HG02970 (cell line): ENCODE measurements around the gene IL1RN.

ENCODE experiments used
- ATAC-seq: cut with Tn5 transposase; IDR thresholded peaks from one replicate; pipeline ENCODE4 v1.9.1; 2021; ENCODE audit warnings: mild to moderate bottlenecking, moderate library complexity, moderate number of reproducible peaks; ENCODE audit not compliant: unreplicated experiment, low FRiP score

IL1RN gene

DNA sequence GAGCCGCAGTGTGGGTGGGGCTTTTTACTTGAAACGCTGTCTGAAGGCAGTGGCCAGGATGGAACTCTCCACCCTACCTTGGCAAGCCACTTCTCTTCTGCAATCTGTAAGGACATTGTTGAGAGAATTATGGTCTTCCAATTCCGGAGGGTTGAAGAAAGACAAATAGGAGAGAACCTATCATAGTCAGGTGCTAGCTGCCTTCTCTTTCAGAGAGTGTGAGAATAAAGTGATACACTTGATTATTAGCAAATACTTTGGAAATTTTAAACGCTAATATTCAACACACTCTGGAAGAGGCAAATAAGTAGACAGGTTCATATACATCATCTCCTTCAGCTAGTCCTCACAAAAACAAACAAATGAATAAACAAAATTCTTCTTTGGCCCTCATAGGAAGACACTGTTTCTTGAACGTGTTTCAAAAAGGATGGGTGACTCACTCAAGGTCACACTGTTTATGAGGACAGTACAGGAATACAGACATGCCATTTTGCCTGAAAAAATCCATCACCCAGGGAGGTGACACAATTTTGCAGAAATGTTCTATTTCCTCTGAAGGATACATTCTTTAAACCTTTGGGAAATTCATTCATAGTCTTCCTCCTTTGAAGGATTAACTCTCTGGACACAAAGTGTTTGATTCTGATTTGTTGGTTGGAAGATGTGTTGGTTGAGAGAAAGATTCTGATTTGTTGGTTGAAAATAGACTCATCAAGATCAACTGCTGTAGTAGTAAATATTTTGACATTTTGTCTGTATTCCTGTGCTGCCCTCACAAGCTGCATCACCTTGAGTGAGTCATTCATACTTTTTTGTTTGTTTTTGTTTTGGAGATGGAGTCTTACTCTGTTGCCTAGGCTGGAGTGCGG is 2.2 kb upstream of the IL1RN start:
- ATAC-seq = no peak

DNA sequence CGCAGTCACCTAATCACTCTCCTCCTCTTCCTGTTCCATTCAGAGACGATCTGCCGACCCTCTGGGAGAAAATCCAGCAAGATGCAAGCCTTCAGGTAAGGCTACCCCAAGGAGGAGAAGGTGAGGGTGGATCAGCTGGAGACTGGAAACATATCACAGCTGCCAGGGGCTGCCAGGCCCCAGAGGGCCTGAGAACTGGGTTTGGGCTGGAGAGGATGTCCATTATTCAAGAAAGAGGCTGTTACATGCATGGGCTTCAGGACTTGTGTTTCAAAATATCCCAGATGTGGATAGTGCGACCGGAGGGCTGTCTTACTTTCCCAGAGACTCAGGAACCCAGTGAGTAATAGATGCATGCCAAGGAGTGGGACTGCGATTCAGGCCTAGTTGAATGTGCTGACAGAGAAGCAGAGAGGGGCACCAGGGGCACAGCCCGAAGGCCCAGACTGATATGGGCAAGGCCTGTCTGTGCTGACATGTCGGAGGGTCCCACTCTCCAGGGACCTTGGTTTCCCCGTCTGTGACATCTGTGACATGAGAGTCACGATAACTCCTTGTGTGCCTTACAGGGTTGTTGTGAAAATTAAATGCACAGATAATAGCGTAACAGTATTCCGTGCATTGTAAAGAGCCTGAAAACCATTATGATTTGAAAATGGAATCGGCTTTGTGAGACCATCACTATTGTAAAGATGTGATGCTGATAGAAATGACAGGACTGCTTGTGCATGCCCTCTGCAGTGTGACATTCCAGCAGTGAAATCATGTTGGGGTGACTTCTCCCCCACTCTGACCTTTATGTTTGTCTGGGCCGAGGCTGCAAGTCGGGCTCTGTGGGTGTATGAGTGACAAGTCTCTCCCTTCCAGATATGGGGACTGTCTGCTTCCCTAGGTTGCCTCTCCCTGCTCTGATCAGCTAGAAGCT is 510 bp downstream of the IL1RN start:
- ATAC-seq = no peak

GRCh38 chr2:113129519-113130078 is 2.2 kb downstream of the IL1RN start:
- no peak for ATAC-seq

DNA sequence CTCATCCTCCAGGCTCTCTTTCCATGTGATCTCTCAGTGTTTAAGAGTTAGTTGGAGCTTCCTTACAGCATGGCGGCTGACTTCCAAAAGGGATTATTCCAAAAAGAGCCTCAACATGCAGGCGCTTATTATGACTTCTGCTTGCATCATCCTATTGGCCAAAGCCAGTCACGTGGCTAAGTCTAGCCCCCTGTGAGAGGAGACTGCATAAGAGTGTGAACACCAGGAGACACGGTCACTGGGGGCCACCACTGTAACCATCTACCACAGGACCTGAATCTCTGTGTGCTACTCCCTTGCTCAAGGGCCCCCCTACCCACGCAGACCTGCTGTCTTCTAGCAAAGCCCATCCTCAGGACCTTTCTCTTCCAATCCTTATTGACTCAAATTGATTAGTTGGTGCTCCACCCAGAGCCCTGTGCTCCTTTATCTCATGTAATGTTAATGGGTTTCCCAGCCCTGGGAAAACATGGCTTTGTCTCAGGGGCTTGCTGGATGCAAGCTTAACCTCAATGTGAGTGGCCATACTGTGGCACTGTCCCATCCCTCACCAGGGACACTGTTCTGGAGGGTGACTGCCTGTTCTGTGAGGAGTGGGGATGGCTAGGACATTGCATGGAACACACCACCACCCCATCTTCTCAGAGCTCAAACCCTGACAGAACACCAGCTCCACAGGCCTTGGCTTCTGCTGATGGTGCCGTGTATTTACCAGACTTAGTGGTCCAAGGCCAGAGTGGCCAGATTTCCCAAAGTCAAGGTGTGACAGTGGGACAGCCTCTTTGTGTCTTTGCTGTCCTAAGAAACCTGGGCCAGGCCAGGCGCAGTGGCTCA is 4.2 kb downstream of the IL1RN start:
- ATAC-seq = no peak

GRCh38 chr2:113132414-113133021 is 5.1 kb downstream of the IL1RN start:
- no peak for ATAC-seq

- ATAC-seq = no peak
Observed at GRCh38 chr2:113133704-113134598, 6.6 kb downstream of the IL1RN start.

GRCh38 chr2:113134717-113135116 is 7.3 kb downstream of the IL1RN start:
- no peak for ATAC-seq

DNA sequence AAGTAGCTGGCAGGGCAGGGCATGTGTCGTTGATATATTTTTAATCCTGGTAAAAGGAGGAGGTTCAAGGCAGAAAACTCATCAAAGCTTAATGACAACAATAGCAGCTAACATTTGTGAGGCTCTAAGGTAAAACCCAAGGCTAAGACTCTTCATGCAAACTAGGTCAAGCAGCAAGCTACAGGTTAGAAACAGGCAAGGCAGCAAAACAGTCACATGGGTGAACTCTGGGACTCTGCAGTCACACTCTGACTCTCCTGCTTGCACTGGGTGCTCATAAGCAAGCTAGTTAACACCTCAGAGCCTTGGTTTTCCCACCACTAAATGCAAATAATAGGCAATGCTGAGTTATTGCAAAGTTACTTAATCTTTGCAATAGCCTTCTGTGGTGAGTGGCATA is 7.9 kb downstream of the IL1RN start:
- ATAC-seq = no peak

GRCh38 chr2:113136828-113137775 is 9.7 kb downstream of the IL1RN start:
- ATAC-seq = no peak

GRCh38 chr2:113137827-113138226 is 10.4 kb downstream of the IL1RN start:
- no peak for ATAC-seq

GRCh38 chr2:113138428-113139322 is 11.3 kb downstream of the IL1RN start:
- no peak for ATAC-seq

- ATAC-seq = no peak
Observed at GRCh38 chr2:113141451-113141850, 14.1 kb downstream of the IL1RN start.

GRCh38 chr2:113142290-113142689 is 14.9 kb downstream of the IL1RN start:
- no peak for ATAC-seq

DNA sequence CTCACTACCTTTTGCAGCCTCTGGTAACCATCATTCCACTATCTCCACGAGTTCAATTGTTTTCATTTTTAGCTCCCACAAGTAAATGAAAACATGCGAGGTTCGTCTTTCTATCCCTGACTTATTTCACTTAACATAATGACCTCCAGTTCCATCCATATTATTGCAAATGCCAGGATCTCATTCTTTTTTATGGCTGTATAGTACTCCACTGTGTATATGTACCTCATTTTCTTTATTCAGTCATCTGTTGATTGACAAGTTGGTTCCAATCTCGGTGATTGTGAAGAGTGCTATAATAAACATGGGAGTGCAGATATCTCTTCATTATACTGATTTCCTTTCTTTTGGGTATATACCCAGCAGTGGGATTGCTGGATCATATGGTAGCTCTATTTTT is 16.9 kb downstream of the IL1RN start:
- ATAC-seq = no peak

- ATAC-seq = no peak
Observed at GRCh38 chr2:113148606-113149552, 21.5 kb downstream of the IL1RN start.
